H1 (cell line): ENCODE measurements around the gene HMCN2.

Experiments used
- EP300 ChIP-seq, 2 experiments: IDR thresholded peaks; 1 replicate in 1 of 2; 2 replicates in 1 of 2; pipeline ENCODE4 v1.6.1; 2011 to 2012; ENCODE audit warnings: low read depth in 2 of 2, low read length in 2 of 2, mild to moderate bottlenecking in 2 of 2, borderline replicate concordance in 1 of 2, inconsistent platforms in 1 of 2, moderate library complexity in 1 of 2
- EZH2 ChIP-seq: fragments of 200-600 bp; sonication (generic); IDR thresholded peaks from 2 replicates; pipeline ENCODE4 v1.7.1; 2012; ENCODE audit warnings: low read depth, mild to moderate bottlenecking, moderate library complexity, low read length, inconsistent platforms; ENCODE audit not compliant: severe bottlenecking
- HDAC2 ChIP-seq, 2 experiments: fragments of 300-600 bp in 1 of 2; sonication (generic) in 1 of 2; IDR thresholded peaks; 2 replicates each; pipeline ENCODE4 v1.6.1; 2011 to 2012; ENCODE audit warnings: low read depth in 2 of 2, low read length in 2 of 2, mild to moderate bottlenecking in 2 of 2, moderate library complexity in 2 of 2, borderline replicate concordance in 1 of 2, inconsistent platforms in 1 of 2
- HDAC6 ChIP-seq: IDR thresholded peaks from one replicate; pipeline ENCODE4 v1.7.1; 2012; ENCODE audit warnings: low read depth, mild to moderate bottlenecking, inconsistent platforms, low read length, moderate library complexity
- JUND ChIP-seq: IDR thresholded peaks from 2 replicates; pipeline ENCODE4 v1.6.1; 2011; ENCODE audit warnings: mild to moderate bottlenecking, improper control_type of control experiment, low read length
- KDM5A ChIP-seq: fragments of 200-600 bp; IDR thresholded peaks from 2 replicates; pipeline ENCODE4 v1.7.1; 2012; ENCODE audit warnings: mild to moderate bottlenecking, low read length, inconsistent platforms, mixed read lengths
- POLR2A ChIP-seq, 2 experiments: IDR thresholded peaks; 1 replicate in 1 of 2; 2 replicates in 1 of 2; pipeline ENCODE4 v1.6.1; 2011; ENCODE audit warnings: low read depth in 2 of 2, low read length in 2 of 2, mild to moderate bottlenecking in 2 of 2; ENCODE audit errors: control extremely low read depth in 1 of 2
- TAF1 ChIP-seq: IDR thresholded peaks from 2 replicates; pipeline ENCODE4 v1.6.1; 2011; ENCODE audit warnings: mild to moderate bottlenecking, low read depth, low read length
- TF ChIP-seq, protein P1 (sequence below), 3 experiments: IDR thresholded peaks; 1 replicate in 2 of 3; 2 replicates in 1 of 3; pipeline versions ENCODE4 v1.5.1 to v1.6.1; 2011; ENCODE audit warnings: low read length in 3 of 3, mild to moderate bottlenecking in 3 of 3, inconsistent platforms in 2 of 3, low read depth in 1 of 3, moderate library complexity in 1 of 3; ENCODE audit not compliant: insufficient read depth in 1 of 3; ENCODE audit errors: control extremely low read depth in 1 of 3

DNA sequence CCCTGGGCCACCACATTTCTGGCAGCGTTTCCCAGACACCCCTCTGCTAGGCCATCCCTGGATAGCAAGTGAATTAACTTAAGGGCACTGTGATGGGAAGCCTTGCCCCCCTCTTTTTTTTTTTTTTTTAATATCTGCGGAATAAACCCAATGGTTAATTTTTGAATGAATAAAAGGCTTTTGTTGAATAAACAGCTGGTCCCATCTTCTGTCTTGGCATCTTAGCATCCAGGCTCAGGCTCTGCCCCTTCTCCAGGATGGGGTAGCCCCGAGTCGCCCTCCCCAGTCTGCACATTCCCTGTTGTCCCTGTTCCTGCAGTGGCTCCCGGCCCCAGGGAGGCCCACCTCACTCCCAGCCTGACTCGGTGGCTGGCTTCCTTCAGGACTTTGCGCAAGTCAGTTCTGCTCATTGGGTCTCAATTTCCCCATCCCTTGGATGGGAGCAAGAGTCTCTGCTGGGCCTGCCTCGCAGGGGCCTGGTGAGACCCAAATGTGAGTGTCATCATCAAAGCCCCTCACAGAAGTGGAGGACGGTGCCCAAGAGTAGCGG, 29.0 kb upstream of the HMCN2 start:
- TF ChIP-seq POLR2A (IDR thresholded peaks at IDR 0.05; ENCODE audit: control extremely low read depth in 1 of 2, low read depth in 2 of 2, low read length in 2 of 2), result no peak
- TF ChIP-seq, protein P1, sequence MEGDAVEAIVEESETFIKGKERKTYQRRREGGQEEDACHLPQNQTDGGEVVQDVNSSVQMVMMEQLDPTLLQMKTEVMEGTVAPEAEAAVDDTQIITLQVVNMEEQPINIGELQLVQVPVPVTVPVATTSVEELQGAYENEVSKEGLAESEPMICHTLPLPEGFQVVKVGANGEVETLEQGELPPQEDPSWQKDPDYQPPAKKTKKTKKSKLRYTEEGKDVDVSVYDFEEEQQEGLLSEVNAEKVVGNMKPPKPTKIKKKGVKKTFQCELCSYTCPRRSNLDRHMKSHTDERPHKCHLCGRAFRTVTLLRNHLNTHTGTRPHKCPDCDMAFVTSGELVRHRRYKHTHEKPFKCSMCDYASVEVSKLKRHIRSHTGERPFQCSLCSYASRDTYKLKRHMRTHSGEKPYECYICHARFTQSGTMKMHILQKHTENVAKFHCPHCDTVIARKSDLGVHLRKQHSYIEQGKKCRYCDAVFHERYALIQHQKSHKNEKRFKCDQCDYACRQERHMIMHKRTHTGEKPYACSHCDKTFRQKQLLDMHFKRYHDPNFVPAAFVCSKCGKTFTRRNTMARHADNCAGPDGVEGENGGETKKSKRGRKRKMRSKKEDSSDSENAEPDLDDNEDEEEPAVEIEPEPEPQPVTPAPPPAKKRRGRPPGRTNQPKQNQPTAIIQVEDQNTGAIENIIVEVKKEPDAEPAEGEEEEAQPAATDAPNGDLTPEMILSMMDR (IDR thresholded peaks at IDR 0.05; ENCODE audit: control extremely low read depth in 1 of 3, insufficient read depth in 1 of 3, low read depth in 1 of 3, low read length in 3 of 3), result no peak
- TF ChIP-seq EZH2, result no peak
- TF ChIP-seq EP300 (IDR thresholded peaks at IDR 0.05; ENCODE audit: borderline replicate concordance in 1 of 2, low read depth in 2 of 2, low read length in 2 of 2), result no peak
- TF ChIP-seq HDAC6, result no peak
- TF ChIP-seq JUND, result no peak
- TF ChIP-seq TAF1, result no peak
- no peak for TF ChIP-seq KDM5A
- no peak for TF ChIP-seq HDAC2 (IDR thresholded peaks at IDR 0.05; ENCODE audit: borderline replicate concordance in 1 of 2, low read depth in 2 of 2, low read length in 2 of 2)
